NAMALWA (cell line): ENCODE results near the gene COL9A3.

Experiments
- DNase-seq: peaks from one replicate; pipeline ENCODE4 v3.0.0-alpha.2; 2015; ENCODE audit warnings: low spot score

COL9A3 gene

GRCh38 chr20:62856931-62857619 lies 40.2 kb downstream of the COL9A3 start:
- DNase-seq, result no peak

- DNase-seq, result no peak
These were observed 41.4 kb downstream of the COL9A3 start for GRCh38 chr20:62858058-62858830.

- no peak for DNase-seq
These were observed 42.9 kb downstream of the COL9A3 start for GRCh38 chr20:62859721-62860120.

- no peak for DNase-seq
These were observed 43.6 kb downstream of the COL9A3 start for GRCh38 chr20:62860391-62860923.

- DNase-seq, result no peak
These were observed 44.3 kb downstream of the COL9A3 start for GRCh38 chr20:62860924-62861691.

GRCh38 chr20:62861726-62862336 lies 45.0 kb downstream of the COL9A3 start, which contains the start of gene TCFL5:
TCFL5 (minus strand) TSS chr20:62861822; CDS start chr20:62861670, 152 bp downstream.
- peak; percentile 91 for DNase-seq

GRCh38 chr20:62864207-62864606 lies 47.4 kb downstream of the COL9A3 start:
- DNase-seq, result no peak

- DNase-seq, result no peak
These were observed 55.5 kb downstream of the COL9A3 start for GRCh38 chr20:62872184-62872847.

- no peak for DNase-seq
These were observed 56.0 kb downstream of the COL9A3 start for GRCh38 chr20:62872862-62873261.

GRCh38 chr20:62873280-62873679 lies 56.4 kb downstream of the COL9A3 start:
- DNase-seq, result no peak

GRCh38 chr20:62873681-62874031 lies 56.8 kb downstream of the COL9A3 start:
- peak; percentile 46 for DNase-seq

GRCh38 chr20:62874964-62875344 lies 58.1 kb downstream of the COL9A3 start:
- no peak for DNase-seq

GRCh38 chr20:62875419-62876361 lies 58.8 kb downstream of the COL9A3 start:
- DNase-seq, result no peak

- DNase-seq, result no peak
These were observed 59.7 kb downstream of the COL9A3 start for GRCh38 chr20:62876501-62876901.

GRCh38 chr20:62876902-62877816 lies 60.3 kb downstream of the COL9A3 start:
- no peak for DNase-seq

- DNase-seq, result no peak
These were observed 61.6 kb downstream of the COL9A3 start for GRCh38 chr20:62878244-62879038.

- DNase-seq, result no peak
These were observed 62.7 kb downstream of the COL9A3 start for GRCh38 chr20:62879275-62880146.
